Uterus (tissue), 4 donors: Measurements from ENCODE around the gene TRAF2. TPM values are rescaled to one million over a fixed set of nuclear protein-coding genes. Genes with fewer than 3 reads are reported as not detected.

Experiments
- DNase-seq, 2 donors: peaks; one replicate each; pipeline ENCODE4 v3.0.0-alpha.2; 2019 to 2020
- H3K27ac ChIP-seq, 2 donors: fragments of 200-600 bp; sonication (generic); 1 replicate in 1 of 2; 2 replicates in 1 of 2; pipeline ENCODE4 v1.5.1; 2016 to 2018
- H3K27me3 ChIP-seq, 2 donors: fragments of 200-600 bp; sonication (generic); one replicate each; pipeline ENCODE4 v1.5.1; 2018 to 2019; ENCODE audit warnings: control low read depth in 1 of 2
- H3K36me3 ChIP-seq, 2 donors: fragments of 200-600 bp; sonication (generic); one replicate each; pipeline ENCODE4 v1.5.1; 2019; ENCODE audit warnings: control low read depth in 1 of 2
- H3K4me1 ChIP-seq, 2 donors: fragments of 200-600 bp; sonication (generic); one replicate each; pipeline ENCODE4 v1.5.1; 2018 to 2019; ENCODE audit warnings: control low read depth in 1 of 2
- H3K4me3 ChIP-seq, 2 donors: fragments of 200-600 bp; sonication (generic); 1 replicate in 1 of 2; 2 replicates in 1 of 2; pipeline ENCODE4 v1.5.1; 2018 to 2019; ENCODE audit warnings: mild to moderate bottlenecking in 1 of 2
- H3K9me3 ChIP-seq, 2 donors: fragments of 200-600 bp; sonication (generic); one replicate each; pipeline ENCODE4 v1.5.1; 2019; ENCODE audit warnings: control low read depth in 1 of 2
- CTCF ChIP-seq, 4 experiments: fragments of 200-600 bp in 2 of 4; fragments of 450-650 bp in 2 of 4; sonication (generic) in 2 of 4; IDR thresholded peaks; one replicate each; pipeline ENCODE4 v1.5.1; 2016 to 2019; ENCODE audit warnings: antibody characterized with exemption in 4 of 4, mild to moderate bottlenecking in 2 of 4, moderate library complexity in 1 of 4
- POLR2A ChIP-seq, 2 donors: fragments of 450-650 bp; IDR thresholded peaks; one replicate each; pipeline ENCODE4 v1.6.1; 2016; ENCODE audit warnings: antibody characterized with exemption in 2 of 2, mild to moderate bottlenecking in 1 of 2, moderate library complexity in 1 of 2
- intact Hi-C: fragments of 100-400 bp; cut with DNase I; formaldehyde crosslinking; loops from one replicate; pipeline ENCODE4 v1.15.1; 2023; ENCODE audit warnings: low total_unique reads
- total RNA-seq, 4 donors: library from RNA; depleted of rRNA in 3 of 4; stranded (reverse); fragments of >200 nt in 3 of 4; gene quantifications; one replicate each; pipeline versions ENCODE4 v1.1.0 to v1.2.4, GENCODE V29; 2014 to 2023
- donor health status: DM: yes; HTN: yes; CAD: no.

Gene TRAF2
- total RNA-seq, 4 donors from 2014 or later: 0.88 to 22.1 (median 11.9) TPM

GRCh38 chr9:136848393-136849037, 37.8 kb upstream of the TRAF2 start:
- H3K9me3 ChIP-seq: no peaks in the 10 kb centered on the region
- peaks cover 5 to 36% of the 10 kb centered on the region in 2 donors for H3K4me1 ChIP-seq
- no peaks in the 10 kb centered on the region for H3K36me3 ChIP-seq
- peak overlapping the region; percentile 81 to 90 for H3K27ac ChIP-seq
- DNase-seq: no peak
- TF ChIP-seq CTCF (IDR thresholded peaks at IDR 0.05) (no peak), POLR2A (IDR thresholded peaks at IDR 0.05) (no peak)
- peak overlapping the region; percentile 54 to 85 for H3K4me3 ChIP-seq
- H3K27me3 ChIP-seq: peaks cover 7 to 33% of the 10 kb centered on the region in 2 donors
- intact Hi-C loops: no loop called here

GRCh38 chr9:136849038-136849959, 37.0 kb upstream of the TRAF2 start, which contains the start of gene PHPT1:
TSS of gene PHPT1 (plus strand) at chr9:136849409. CDS start at chr9:136849431, 22 bp downstream.
- H3K27ac ChIP-seq: peak within 1 kb of the TSS; percentile 81 to 90
- intact Hi-C loops: no loop called here
- peaks cover 5 to 29% of the 10 kb centered on the region in 2 donors for H3K4me1 ChIP-seq
- H3K9me3 ChIP-seq: no peaks in the 10 kb centered on the region
- no peaks in the 10 kb centered on the region for H3K36me3 ChIP-seq
- H3K27me3 ChIP-seq: peaks cover 7 to 27% of the 10 kb centered on the region in 2 donors
- peak; percentile 98 for DNase-seq
- TF ChIP-seq POLR2A (IDR thresholded peaks at IDR 0.05): peak in 1 of 2 donors; percentile 85
- peak in 1 of 4 experiments; percentile 2 for TF ChIP-seq CTCF (IDR thresholded peaks at IDR 0.05)
- peak within 1 kb of the TSS; percentile 54 to 85 for H3K4me3 ChIP-seq

GRCh38 chr9:136849960-136850865, 36.1 kb upstream of the TRAF2 start:
- TF ChIP-seq CTCF (IDR thresholded peaks at IDR 0.05) (no peak), POLR2A (IDR thresholded peaks at IDR 0.05) (no peak)
- intact Hi-C loops: no loop called here
- no peak for DNase-seq
- Histone ChIP-seq H3K4me3 (peak overlapping the region; percentile 54 to 85), H3K27ac (peak overlapping the region; percentile 81 to 90), H3K27me3 (peaks cover 5 to 27% of the 10 kb centered on the region in 2 donors), H3K9me3 (no peaks in the 10 kb centered on the region), H3K4me1 (peaks cover 5 to 28% of the 10 kb centered on the region in 2 donors), H3K36me3 (no peaks in the 10 kb centered on the region)

GRCh38 chr9:136850866-136851775, 35.2 kb upstream of the TRAF2 start:
- DNase-seq: no peak
- intact Hi-C loops: no loop called here
- no peak for TF ChIP-seq POLR2A (IDR thresholded peaks at IDR 0.05)
- no peak for TF ChIP-seq CTCF (IDR thresholded peaks at IDR 0.05)
- no peaks in the 10 kb centered on the region for H3K9me3 ChIP-seq
- no peaks in the 10 kb centered on the region for H3K36me3 ChIP-seq
- peaks cover 5 to 24% of the 10 kb centered on the region in 2 donors for H3K4me1 ChIP-seq
- H3K4me3 ChIP-seq: no peak overlapping the region
- no peak overlapping the region for H3K27ac ChIP-seq
- H3K27me3 ChIP-seq: peaks cover 0 to 23% of the 10 kb centered on the region in 2 donors
